Measurements from ENCODE around the gene CASS4. TPM values are rescaled to one million over a fixed set of nuclear protein-coding genes. Genes with fewer than 3 reads are reported as not detected.

Gene CASS4
- total RNA-seq, 1 experiment from 2014 or later, result 0.17 TPM

- no peak overlapping the region for H3K9ac ChIP-seq (ENCODE audit: low read length)
- ChIA-PET RAD21 (ENCODE audit: low non-redundant PET in 1 of 2, low total read pairs in 2 of 2, uncharacterized antibody in 2 of 2, unreplicated experiment in 2 of 2) (no interaction called here), POLR2A (no interaction called here), CTCF (no interaction called here)
- H3K79me2 ChIP-seq (ENCODE audit: insufficient read depth, low read length), result no peaks in the 10 kb centered on the region
- H3K27ac ChIP-seq (ENCODE audit: low read depth, low read length), result no peak overlapping the region
- H3K4me3 ChIP-seq (replicated peaks in 1 of 2; ENCODE audit: low read depth in 1 of 2, low read length in 2 of 2), result no peak overlapping the region
- H4K20me1 ChIP-seq (ENCODE audit: insufficient read depth), result no peaks in the 10 kb centered on the region
- ATAC-seq (no peak), DNase-seq (ENCODE audit: low read depth, low spot score) (no peak)
- no peaks in the 10 kb centered on the region for H3K27me3 ChIP-seq (ENCODE audit: insufficient read depth, low read length)
- TF ChIP-seq ZNF274 (IDR thresholded peaks at IDR 0.05; ENCODE audit: low read depth, low read length) (no peak), SIN3A (IDR thresholded peaks at IDR 0.05; ENCODE audit: low read depth) (no peak), JUND (IDR thresholded peaks at IDR 0.05) (no peak), RAD21 (IDR thresholded peaks at IDR 0.05; ENCODE audit: low read depth) (no peak), EZH2phosphoT487 (IDR thresholded peaks at IDR 0.05; ENCODE audit: borderline replicate concordance) (no peak), POLR2A (IDR thresholded peaks at IDR 0.05; ENCODE audit: borderline replicate concordance, extremely low read depth, insufficient read depth, insufficient read length) (no peak), YY1 (IDR thresholded peaks at IDR 0.05; ENCODE audit: extremely low read depth, insufficient replicate concordance, low read depth, low read length) (no peak), MAX (IDR thresholded peaks at IDR 0.05) (no peak), CBX3 (IDR thresholded peaks at IDR 0.05; ENCODE audit: low read depth) (no peak), CEBPB (IDR thresholded peaks at IDR 0.05; ENCODE audit: low read depth) (no peak), REST (IDR thresholded peaks at IDR 0.05; ENCODE audit: low read depth) (no peak), TCF7L2 (IDR thresholded peaks at IDR 0.05; ENCODE audit: borderline replicate concordance, extremely low read depth, insufficient read depth, insufficient read length) (no peak), FOSL1 (IDR thresholded peaks at IDR 0.05; ENCODE audit: low read depth) (no peak), POLR2AphosphoS5 (IDR thresholded peaks at IDR 0.05; ENCODE audit: low read depth, low read length) (no peak), ZBTB33 (IDR thresholded peaks at IDR 0.05; ENCODE audit: extremely low read depth, insufficient replicate concordance, low read length) (no peak), SRF (IDR thresholded peaks at IDR 0.05; ENCODE audit: low read depth) (no peak), EZH2 (IDR thresholded peaks at IDR 0.05) (no peak), ZFX (IDR thresholded peaks at IDR 0.05) (no peak), EGR1 (IDR thresholded peaks at IDR 0.05; ENCODE audit: low read depth) (no peak), ATF3 (IDR thresholded peaks at IDR 0.05) (no peak)
- BruUV-seq (replicated peaks), result no TSS peak
- no peaks in the 10 kb centered on the region for H3K9me2 ChIP-seq (ENCODE audit: insufficient read depth)
- H3K4me2 ChIP-seq (ENCODE audit: low read length), result no peak overlapping the region
- intact Hi-C loops (cut with micrococcal nuclease), result no loop called here
- H3K4me1 ChIP-seq (ENCODE audit: control insufficient read depth in 1 of 2, insufficient read depth in 2 of 2, low read length in 2 of 2), result peaks cover 14 to 18% of the 10 kb centered on the region in 2 experiments
- no peaks in the 10 kb centered on the region for H3K9me3 ChIP-seq (ENCODE audit: control insufficient read depth in 1 of 2, insufficient read depth in 1 of 2, low read depth in 1 of 2, low read length in 2 of 2)
- no peak overlapping the region for H2AFZ ChIP-seq (ENCODE audit: low read depth, low read length, poor library complexity, severe bottlenecking)
- peaks cover 0 to 2% of the 10 kb centered on the region in 2 experiments; a peak in 1 of 4 replicates for H3K36me3 ChIP-seq (ENCODE audit: control insufficient read depth in 1 of 2, insufficient read depth in 2 of 2, low read length in 2 of 2)
Measured at GRCh38 chr20:56417911-56418310, 5.9 kb downstream of the CASS4 start.

All from HCT116 (cell line).